Spleen (tissue), 11 donors: ENCODE measurements around the gene FARP1. TPM values are rescaled to one million over a fixed set of nuclear protein-coding genes. Genes with fewer than 3 reads are reported as not detected.

Experiments
- DNase-seq: peaks from one replicate; pipeline ENCODE4 v3.0.0-alpha.2; 2020
- H3K27ac ChIP-seq, 8 donors: fragments of 200-600 bp; sonication (generic) in 7 of 8; 1 replicate in 4 of 8; 2 replicates in 4 of 8; pipeline versions ENCODE4 v1.5.0 to v1.8.0; 2016 to 2021; ENCODE audit warnings: inconsistent platforms in 4 of 8, mild to moderate bottlenecking in 4 of 8, moderate library complexity in 1 of 8
- H3K27me3 ChIP-seq, 7 donors: fragments of 200-600 bp; sonication (generic) in 6 of 7; replicated peaks in 1 of 7; 1 replicate in 4 of 7; 2 replicates in 3 of 7; pipeline versions ENCODE4 v1.5.0 to v1.8.0; 2016 to 2021; ENCODE audit warnings: inconsistent platforms in 3 of 7, mild to moderate bottlenecking in 1 of 7
- H3K36me3 ChIP-seq, 6 donors: fragments of 200-600 bp; sonication (generic) in 5 of 6; 1 replicate in 4 of 6; 2 replicates in 2 of 6; pipeline versions ENCODE4 v1.5.0 to v1.8.0; 2016 to 2021; ENCODE audit warnings: inconsistent platforms in 2 of 6
- H3K4me1 ChIP-seq, 6 donors: fragments of 200-600 bp; sonication (generic) in 5 of 6; 1 replicate in 3 of 6; 2 replicates in 3 of 6; pipeline versions ENCODE4 v1.5.0 to v1.8.0; 2016 to 2021; ENCODE audit warnings: inconsistent platforms in 3 of 6
- H3K4me3 ChIP-seq, 8 donors: fragments of 200-600 bp; sonication (generic) in 7 of 8; 1 replicate in 4 of 8; 2 replicates in 4 of 8; pipeline versions ENCODE4 v1.5.0 to v1.8.0; 2016 to 2021; ENCODE audit warnings: inconsistent platforms in 4 of 8, mild to moderate bottlenecking in 4 of 8, moderate library complexity in 2 of 8
- H3K9me3 ChIP-seq, 8 donors: fragments of 200-600 bp; sonication (generic) in 7 of 8; 1 replicate in 4 of 8; 2 replicates in 4 of 8; pipeline versions ENCODE4 v1.5.0 to v1.8.0; 2016 to 2021; ENCODE audit warnings: inconsistent platforms in 4 of 8
- POLR2A ChIP-seq, 3 donors: fragments of 450-650 bp; IDR thresholded peaks; one replicate each; pipeline ENCODE4 v1.5.1; 2017; ENCODE audit warnings: antibody characterized with exemption in 3 of 3, mild to moderate bottlenecking in 1 of 3
- POLR2AphosphoS5 ChIP-seq, 3 donors: sonication (generic); formaldehyde crosslinking; IDR thresholded peaks; one replicate each; pipeline ENCODE4 v1.5.1; 2017; ENCODE audit warnings: antibody characterized with exemption in 3 of 3
- WGBS, 5 donors: extraction: QIAGEN DNeasy Blood & Tissue Kit in 3 of 5; methylation state at CpG; one replicate each; pipeline versions ENCODE4 v1.1.5 to v1.1.7; 2013 to 2018; 5-methylcytosine and 5-hydroxymethylcytosine counted together
- intact Hi-C: fragments of 100-400 bp; cut with DNase I; formaldehyde crosslinking; loops from one replicate; pipeline ENCODE4 v1.15.0; 2023; ENCODE audit warnings: low total_unique reads
- polyA plus RNA-seq, 3 donors: library from polyadenylated mRNA; stranded (reverse); fragments of 200-250 nt; gene quantifications; one replicate each; pipeline ENCODE4 v1.2.1, GENCODE V29; 2013
- total RNA-seq, 7 donors: library from RNA; depleted of rRNA in 3 of 7; stranded (reverse); fragments of >200 nt in 3 of 7; fragmentation: NEBNext Ultra II Directional in 4 of 7; extraction: Animal tissue kit (Norgen Biotek cat#: 25700) in 4 of 7; gene quantifications; one replicate each; pipeline versions ENCODE4 v1.1.0 to v1.2.1, GENCODE V29; 2016 to 2021
- TF ChIP-seq, protein P1 (sequence below), 11 experiments: fragments of 200-600 bp in 7 of 11; fragments of 450-650 bp in 4 of 11; sonication (generic) in 4 of 11; IDR thresholded peaks in 8 of 11; conservative IDR thresholded peaks in 3 of 11; 1 replicate in 7 of 11; 2 replicates in 4 of 11; pipeline versions ENCODE4 v1.4.0 to v1.8.0; 2016 to 2021; ENCODE audit warnings: antibody characterized with exemption in 11 of 11, inconsistent platforms in 4 of 11, mild to moderate bottlenecking in 1 of 11
- donor health status: healthy with polysubstance abuse.
- donor health status: DM: no; HTN: no; CAD: no; lungs with moderate emphysema.
- donor health status: DM: no; HTN: no; CAD: no.
- donor health status: Bipolar disorder and iron deficiency.
- donor health status: healthy.
- donor health status: DM: no; HTN: no; CAD: no.
- donor health status: DM: yes; HTN: yes; CAD: no.

Gene FARP1
- total and polyA plus RNA-seq, 10 donors: 3.7 to 60.9 (median 33.0) TPM

DNA sequence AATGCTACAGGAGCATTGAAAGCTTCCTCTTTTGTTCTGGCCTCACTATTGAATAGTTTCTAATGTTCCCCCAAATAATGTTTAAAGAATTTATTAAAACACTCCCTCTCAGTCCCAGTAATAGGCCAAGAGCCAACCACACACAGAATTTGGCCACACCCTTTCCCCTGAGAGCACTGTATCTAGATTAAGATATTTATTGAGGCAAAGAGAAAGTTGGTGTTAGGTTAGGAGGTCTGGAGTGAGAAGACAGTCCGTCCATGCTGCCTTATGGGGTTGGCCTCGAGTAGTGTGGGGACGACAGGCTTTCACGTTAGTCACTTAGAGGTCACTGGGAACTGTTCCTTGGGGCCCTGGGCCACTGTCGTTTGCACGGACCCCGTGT, 157.1 kb downstream of the FARP1 start:
- no peak for TF ChIP-seq POLR2AphosphoS5 (IDR thresholded peaks at IDR 0.05)
- TF ChIP-seq POLR2A (IDR thresholded peaks at IDR 0.05): no peak
- TF ChIP-seq, protein P1, sequence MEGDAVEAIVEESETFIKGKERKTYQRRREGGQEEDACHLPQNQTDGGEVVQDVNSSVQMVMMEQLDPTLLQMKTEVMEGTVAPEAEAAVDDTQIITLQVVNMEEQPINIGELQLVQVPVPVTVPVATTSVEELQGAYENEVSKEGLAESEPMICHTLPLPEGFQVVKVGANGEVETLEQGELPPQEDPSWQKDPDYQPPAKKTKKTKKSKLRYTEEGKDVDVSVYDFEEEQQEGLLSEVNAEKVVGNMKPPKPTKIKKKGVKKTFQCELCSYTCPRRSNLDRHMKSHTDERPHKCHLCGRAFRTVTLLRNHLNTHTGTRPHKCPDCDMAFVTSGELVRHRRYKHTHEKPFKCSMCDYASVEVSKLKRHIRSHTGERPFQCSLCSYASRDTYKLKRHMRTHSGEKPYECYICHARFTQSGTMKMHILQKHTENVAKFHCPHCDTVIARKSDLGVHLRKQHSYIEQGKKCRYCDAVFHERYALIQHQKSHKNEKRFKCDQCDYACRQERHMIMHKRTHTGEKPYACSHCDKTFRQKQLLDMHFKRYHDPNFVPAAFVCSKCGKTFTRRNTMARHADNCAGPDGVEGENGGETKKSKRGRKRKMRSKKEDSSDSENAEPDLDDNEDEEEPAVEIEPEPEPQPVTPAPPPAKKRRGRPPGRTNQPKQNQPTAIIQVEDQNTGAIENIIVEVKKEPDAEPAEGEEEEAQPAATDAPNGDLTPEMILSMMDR (IDR thresholded peaks at IDR 0.05 in 8 of 11, conservative IDR thresholded peaks at IDR 0.05 in 3 of 11): no peak
- H3K36me3 ChIP-seq: no peaks in the 10 kb centered on the region
- DNase-seq: no peak
- no peaks in the 10 kb centered on the region for H3K27me3 ChIP-seq
- peaks cover 0 to 8% (median 0%) of the 10 kb centered on the region in 6 donors for H3K4me1 ChIP-seq
- 46 to 82% (median 76%) methylated on average over 7 of the region's 7 CpGs for WGBS, 5 donors
- no peaks in the 10 kb centered on the region for H3K9me3 ChIP-seq
- no peak overlapping the region for H3K27ac ChIP-seq
- H3K4me3 ChIP-seq: no peak overlapping the region
- intact Hi-C loops: no loop called here

DNA sequence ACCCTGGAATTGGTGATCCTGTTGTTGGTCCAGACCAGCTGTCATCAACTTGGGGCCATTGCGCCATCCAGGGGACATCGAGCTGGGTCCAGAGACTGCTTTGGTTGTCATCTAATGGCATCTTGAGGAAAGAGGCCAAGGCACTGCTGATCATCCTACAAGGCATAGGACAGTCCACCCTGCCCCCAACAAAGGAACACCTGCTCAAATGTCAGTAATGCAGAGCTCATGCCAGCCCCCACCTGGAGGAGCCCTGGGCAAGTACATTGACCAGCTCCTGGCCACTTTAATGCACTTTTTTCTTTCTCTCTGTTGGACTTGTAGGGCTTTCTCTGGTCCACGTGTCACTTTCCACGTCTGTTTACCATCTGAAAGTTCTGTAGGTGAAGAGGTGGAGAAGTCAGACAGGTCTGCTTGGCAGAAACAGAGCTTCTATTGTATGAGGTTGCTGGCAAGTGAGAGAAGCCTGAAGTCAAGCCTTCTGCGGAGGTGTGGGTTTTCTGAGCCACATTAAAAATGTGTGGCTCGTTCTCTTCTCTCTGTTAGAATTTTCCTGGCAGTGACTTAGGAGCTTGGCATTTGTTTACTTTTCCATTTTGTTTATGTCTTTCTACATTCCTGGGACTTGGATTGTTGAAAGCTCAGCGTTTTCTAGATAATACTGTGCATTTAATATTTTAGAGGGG, 158.2 kb downstream of the FARP1 start:
- no peaks in the 10 kb centered on the region for H3K9me3 ChIP-seq
- intact Hi-C loops: no loop called here

DNA sequence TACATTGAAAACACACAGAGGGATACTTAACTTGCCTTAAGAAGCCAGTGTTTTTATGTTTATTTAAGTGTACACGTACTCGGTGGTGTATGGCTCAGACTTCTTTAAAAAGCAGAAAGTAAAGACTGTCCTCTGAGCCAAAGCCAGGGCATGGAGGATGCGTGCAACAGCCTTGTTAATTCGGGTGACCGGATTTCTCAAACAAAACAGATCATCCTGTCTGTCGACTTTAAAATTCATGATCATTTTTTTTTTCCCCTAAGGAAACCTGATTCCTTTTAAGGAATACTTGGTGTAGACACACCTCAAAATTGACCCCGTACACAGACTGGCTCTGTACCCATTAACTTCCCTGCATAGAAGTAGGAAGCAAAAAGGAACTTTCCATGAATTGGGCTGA, 158.8 kb downstream of the FARP1 start:
- 83 to 85% (median 84%) methylated on average over 7 of the region's 7 CpGs for WGBS, 5 donors
- no peak overlapping the region for H3K27ac ChIP-seq
- TF ChIP-seq, protein P1 (IDR thresholded peaks at IDR 0.05 in 8 of 11, conservative IDR thresholded peaks at IDR 0.05 in 3 of 11): no peak
- no peak for TF ChIP-seq POLR2A (IDR thresholded peaks at IDR 0.05)
- TF ChIP-seq POLR2AphosphoS5 (IDR thresholded peaks at IDR 0.05): no peak
- H3K4me3 ChIP-seq: no peak overlapping the region
- H3K27me3 ChIP-seq: no peaks in the 10 kb centered on the region
- H3K9me3 ChIP-seq: no peaks in the 10 kb centered on the region
- peaks cover 0 to 8% (median 0%) of the 10 kb centered on the region in 6 donors for H3K4me1 ChIP-seq
- DNase-seq: no peak
- intact Hi-C loops: no loop called here
- H3K36me3 ChIP-seq: no peaks in the 10 kb centered on the region

More for the DNA sequence above, 158.2 kb downstream of the FARP1 start:
- Histone ChIP-seq H3K36me3 (no peaks in the 10 kb centered on the region), H3K27ac (no peak overlapping the region), H3K4me1 (peaks cover 0 to 8% (median 0%) of the 10 kb centered on the region in 6 donors), H3K27me3 (no peaks in the 10 kb centered on the region), H3K4me3 (no peak overlapping the region)
- DNase-seq: no peak
- TF ChIP-seq, protein P1 (IDR thresholded peaks at IDR 0.05 in 8 of 11, conservative IDR thresholded peaks at IDR 0.05 in 3 of 11): no peak
- TF ChIP-seq POLR2AphosphoS5 (IDR thresholded peaks at IDR 0.05) (no peak), POLR2A (IDR thresholded peaks at IDR 0.05) (no peak)
- 76 to 89% (median 82%) methylated on average over 7 of the region's 7 CpGs for WGBS, 5 donors

DNA sequence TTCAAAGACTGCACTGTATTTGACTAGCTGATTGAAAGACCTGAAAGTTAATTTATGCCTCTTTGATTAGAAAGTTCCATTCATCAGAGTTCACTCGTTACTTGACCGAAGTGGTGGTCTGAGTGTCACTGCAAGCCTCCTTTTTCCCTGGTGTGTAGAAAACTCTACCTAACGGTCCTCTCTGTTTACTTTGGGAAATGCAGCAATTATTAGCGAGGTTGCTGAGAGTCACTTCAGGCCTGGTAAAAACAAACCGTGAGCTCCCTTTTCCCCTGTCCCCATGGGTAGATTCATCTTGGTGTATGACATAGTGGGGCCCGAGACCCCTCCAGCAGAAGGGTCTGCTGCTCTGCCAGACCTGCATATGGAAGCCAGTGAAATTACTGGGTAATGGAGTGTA, 161.0 kb downstream of the FARP1 start:
- peaks cover 0 to 19% (median 6%) of the 10 kb centered on the region in 6 donors for H3K4me1 ChIP-seq

More for the DNA sequence above, 161.0 kb downstream of the FARP1 start:
- intact Hi-C loops: no loop called here
- no peaks in the 10 kb centered on the region for H3K36me3 ChIP-seq
- no peaks in the 10 kb centered on the region for H3K9me3 ChIP-seq
- TF ChIP-seq POLR2A (IDR thresholded peaks at IDR 0.05): no peak
- no peak for TF ChIP-seq POLR2AphosphoS5 (IDR thresholded peaks at IDR 0.05)
- TF ChIP-seq, protein P1 (IDR thresholded peaks at IDR 0.05 in 8 of 11, conservative IDR thresholded peaks at IDR 0.05 in 3 of 11): no peak
- 84 to 98% (median 87%) methylated on average over 6 of the region's 6 CpGs for WGBS, 5 donors
- no peak for DNase-seq
- no peaks in the 10 kb centered on the region for H3K27me3 ChIP-seq
- no peak overlapping the region for H3K27ac ChIP-seq
- no peak overlapping the region for H3K4me3 ChIP-seq
